ENCODE measurements around the gene ERG28. TPM values are rescaled to one million over a fixed set of nuclear protein-coding genes. Genes with fewer than 3 reads are reported as not detected.

Gene ERG28
- total RNA-seq, 1 experiment from 2014 or later: 32.5 TPM

DNA sequence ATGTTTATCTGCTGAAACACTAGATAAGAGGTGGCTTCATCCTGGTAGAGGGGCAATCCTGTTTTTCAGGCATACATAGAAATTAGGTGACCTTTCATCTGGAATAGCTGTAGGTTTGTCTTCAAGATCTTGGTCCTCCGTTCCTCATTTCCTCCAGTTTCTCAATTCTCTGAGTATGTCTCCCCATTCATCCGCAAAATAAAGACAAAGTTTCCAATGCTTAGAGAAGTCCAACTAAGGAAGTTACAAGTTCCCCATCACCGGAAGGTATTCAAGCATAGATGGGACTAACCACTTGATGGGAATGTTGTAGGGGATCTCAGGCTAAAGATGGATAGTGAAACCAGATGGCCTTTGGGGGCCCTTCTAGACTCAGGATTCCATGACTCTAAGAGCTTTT is 34.3 kb downstream of the ERG28 start:
- POLR2A ChIA-PET (ENCODE audit: unreplicated experiment): no interaction called here
- CTCF ChIA-PET: no interaction called here
- TF ChIP-seq, protein P1, sequence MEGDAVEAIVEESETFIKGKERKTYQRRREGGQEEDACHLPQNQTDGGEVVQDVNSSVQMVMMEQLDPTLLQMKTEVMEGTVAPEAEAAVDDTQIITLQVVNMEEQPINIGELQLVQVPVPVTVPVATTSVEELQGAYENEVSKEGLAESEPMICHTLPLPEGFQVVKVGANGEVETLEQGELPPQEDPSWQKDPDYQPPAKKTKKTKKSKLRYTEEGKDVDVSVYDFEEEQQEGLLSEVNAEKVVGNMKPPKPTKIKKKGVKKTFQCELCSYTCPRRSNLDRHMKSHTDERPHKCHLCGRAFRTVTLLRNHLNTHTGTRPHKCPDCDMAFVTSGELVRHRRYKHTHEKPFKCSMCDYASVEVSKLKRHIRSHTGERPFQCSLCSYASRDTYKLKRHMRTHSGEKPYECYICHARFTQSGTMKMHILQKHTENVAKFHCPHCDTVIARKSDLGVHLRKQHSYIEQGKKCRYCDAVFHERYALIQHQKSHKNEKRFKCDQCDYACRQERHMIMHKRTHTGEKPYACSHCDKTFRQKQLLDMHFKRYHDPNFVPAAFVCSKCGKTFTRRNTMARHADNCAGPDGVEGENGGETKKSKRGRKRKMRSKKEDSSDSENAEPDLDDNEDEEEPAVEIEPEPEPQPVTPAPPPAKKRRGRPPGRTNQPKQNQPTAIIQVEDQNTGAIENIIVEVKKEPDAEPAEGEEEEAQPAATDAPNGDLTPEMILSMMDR (conservative IDR thresholded peaks at IDR 0.05): no peak
- no peak for TF ChIP-seq EZH2 (IDR thresholded peaks at IDR 0.05; ENCODE audit: low read depth)
- intact Hi-C loops (cut with micrococcal nuclease; ENCODE audit: unreplicated experiment): no loop called here
- Histone ChIP-seq H3K4me3 (no peak overlapping the region), H3K4me1 (replicated peaks; ENCODE audit: insufficient read depth) (no peaks in the 10 kb centered on the region), H3F3A (ENCODE audit: insufficient read depth, low read depth) (no peaks in the 10 kb centered on the region), H4K20me1 (ENCODE audit: insufficient read depth) (no peaks in the 10 kb centered on the region), H3K36me3 (ENCODE audit: low read depth) (no peaks in the 10 kb centered on the region), H3K27me3 (ENCODE audit: insufficient read depth, low read depth) (no peaks in the 10 kb centered on the region), H3K9me2 (ENCODE audit: insufficient read depth) (no peaks in the 10 kb centered on the region), H3K79me2 (ENCODE audit: low read depth) (no peaks in the 10 kb centered on the region), H3K9me3 (ENCODE audit: insufficient read depth, low read depth) (no peaks in the 10 kb centered on the region), H3K27ac (no peak overlapping the region), H2AFZ (no peak overlapping the region), H3K4me2 (no peak overlapping the region)
- no peak for DNase-seq
- BruUV-seq (replicated peaks): no TSS peak

DNA sequence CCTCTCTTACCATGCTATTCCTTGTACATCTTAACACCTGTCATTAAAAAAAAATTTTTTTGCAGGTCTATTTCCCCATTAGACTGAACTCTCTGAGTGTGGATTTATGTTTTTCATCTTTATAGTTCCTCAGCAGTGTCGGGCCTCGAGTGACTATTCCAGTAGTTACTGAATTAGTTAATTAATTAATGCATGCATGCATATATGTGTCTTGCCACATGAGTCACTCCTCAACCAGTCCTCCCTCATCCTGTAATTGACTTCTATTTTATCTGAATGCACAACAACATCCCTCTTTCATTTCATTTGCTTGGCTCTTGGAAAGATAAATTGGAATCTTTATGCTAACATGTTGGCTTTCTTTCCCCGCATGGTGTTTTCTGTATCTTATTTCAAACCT is 35.6 kb downstream of the ERG28 start:
- Histone ChIP-seq H3K4me3 (no peak overlapping the region), H3K36me3 (ENCODE audit: low read depth) (no peaks in the 10 kb centered on the region), H3F3A (ENCODE audit: insufficient read depth, low read depth) (no peaks in the 10 kb centered on the region), H3K9me2 (ENCODE audit: insufficient read depth) (no peaks in the 10 kb centered on the region), H4K20me1 (ENCODE audit: insufficient read depth) (no peaks in the 10 kb centered on the region), H2AFZ (no peak overlapping the region), H3K79me2 (ENCODE audit: low read depth) (no peaks in the 10 kb centered on the region), H3K27me3 (ENCODE audit: insufficient read depth, low read depth) (no peaks in the 10 kb centered on the region), H3K4me2 (no peak overlapping the region), H3K9me3 (ENCODE audit: insufficient read depth, low read depth) (no peaks in the 10 kb centered on the region), H3K4me1 (replicated peaks; ENCODE audit: insufficient read depth) (no peaks in the 10 kb centered on the region), H3K27ac (no peak overlapping the region)
- BruUV-seq (replicated peaks): no TSS peak
- TF ChIP-seq, protein P1 (conservative IDR thresholded peaks at IDR 0.05): no peak
- TF ChIP-seq EZH2 (IDR thresholded peaks at IDR 0.05; ENCODE audit: low read depth): no peak
- intact Hi-C loops (cut with micrococcal nuclease; ENCODE audit: unreplicated experiment): no loop called here
- ChIA-PET CTCF (interaction anchor here (0.5 kb wide), 1 partner anchor 27 kb away, joined by 12 read pairs; no protein-coding TSS in a partner anchor), POLR2A (ENCODE audit: unreplicated experiment) (no interaction called here)
- DNase-seq: no peak

DNA sequence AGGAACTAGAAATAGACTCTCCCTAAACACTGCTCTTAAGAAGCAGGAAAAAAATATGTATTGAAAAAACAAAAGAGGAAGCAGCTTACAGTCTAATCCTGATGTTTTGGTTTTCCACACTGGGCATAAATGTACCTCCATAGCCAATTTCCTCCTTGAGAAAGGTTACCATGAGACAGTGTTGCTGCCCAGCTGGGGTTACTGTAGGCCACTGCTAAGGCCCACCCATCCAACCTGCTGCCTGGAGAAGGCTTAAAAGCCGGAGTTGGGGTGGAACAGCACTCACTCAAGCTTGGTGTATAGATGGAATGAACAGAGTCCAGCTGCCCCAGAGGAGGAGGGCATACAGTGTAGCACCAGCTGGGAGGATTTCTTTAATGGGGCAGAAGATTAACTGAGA is 41.1 kb downstream of the ERG28 start:
- H3K79me2 ChIP-seq (ENCODE audit: low read depth): no peaks in the 10 kb centered on the region
- no TSS peak for BruUV-seq (replicated peaks)
- H3K4me1 ChIP-seq (replicated peaks; ENCODE audit: insufficient read depth): no peaks in the 10 kb centered on the region
- intact Hi-C loops (cut with micrococcal nuclease; ENCODE audit: unreplicated experiment): no loop called here
- H3K9me3 ChIP-seq (ENCODE audit: insufficient read depth, low read depth): no peaks in the 10 kb centered on the region
- ChIA-PET CTCF (interaction anchor here (0.6 kb wide), 1 partner anchor 1176 kb away, joined by 3 read pairs; no protein-coding TSS in a partner anchor), POLR2A (ENCODE audit: unreplicated experiment) (interaction anchor here (0.5 to 0.6 kb wide), 2 partner anchors 9 to 89 kb away, joined by 4 to 16 read pairs; no protein-coding TSS in a partner anchor)
- no peaks in the 10 kb centered on the region for H4K20me1 ChIP-seq (ENCODE audit: insufficient read depth)
- H3K36me3 ChIP-seq (ENCODE audit: low read depth): no peaks in the 10 kb centered on the region
- no peaks in the 10 kb centered on the region for H3K27me3 ChIP-seq (ENCODE audit: insufficient read depth, low read depth)
- H3K9me2 ChIP-seq (ENCODE audit: insufficient read depth): no peaks in the 10 kb centered on the region
- H3K4me3 ChIP-seq: no peak overlapping the region
- H2AFZ ChIP-seq: no peak overlapping the region
- no peak overlapping the region for H3K4me2 ChIP-seq
- H3K27ac ChIP-seq: no peak overlapping the region
- no peaks in the 10 kb centered on the region for H3F3A ChIP-seq (ENCODE audit: insufficient read depth, low read depth)
- no peak for DNase-seq
- TF ChIP-seq, protein P1 (conservative IDR thresholded peaks at IDR 0.05): no peak
- TF ChIP-seq EZH2 (IDR thresholded peaks at IDR 0.05; ENCODE audit: low read depth): no peak
